Thyroid gland (tissue), 4 donors: Measurements from ENCODE around the gene MCF2L.

Experiments used
- CTCF ChIP-seq, 6 experiments: fragments of 200-600 bp in 3 of 6; fragments of 450-650 bp in 3 of 6; sonication (generic) in 3 of 6; IDR thresholded peaks; one replicate each; pipeline ENCODE4 v1.5.1; 2016 to 2019; ENCODE audit warnings: antibody characterized with exemption in 6 of 6, mild to moderate bottlenecking in 2 of 6, inconsistent platforms in 1 of 6, moderate library complexity in 1 of 6
- POLR2A ChIP-seq, 2 donors: fragments of 450-650 bp; IDR thresholded peaks; one replicate each; pipeline ENCODE4 v1.6.1; 2017; ENCODE audit warnings: antibody characterized with exemption in 2 of 2, mild to moderate bottlenecking in 2 of 2, moderate library complexity in 1 of 2

GRCh38 chr13:113096745-113097305 is 127.8 kb downstream of the MCF2L start:
- TF ChIP-seq CTCF (IDR thresholded peaks at IDR 0.05) (no peak), POLR2A (IDR thresholded peaks at IDR 0.05) (no peak)
